Adrenal gland (tissue), 12 donors: ENCODE results near the gene COMP. TPM values are rescaled to one million over a fixed set of nuclear protein-coding genes. Genes with fewer than 3 reads are reported as not detected.
A peak's percentile ranks its signal among the peaks of the same experiment; 100 is the strongest.

Source experiments
- DNase-seq, 7 donors: peaks; one replicate each; pipeline ENCODE4 v3.0.0-alpha.2; 2019 to 2020
- H3K27ac ChIP-seq, 5 donors: fragments of 200-600 bp; sonication (generic) in 4 of 5; 1 replicate in 3 of 5; 2 replicates in 2 of 5; pipeline versions ENCODE4 v1.5.1 to v1.8.0; 2016 to 2020; ENCODE audit warnings: mild to moderate bottlenecking in 1 of 5
- H3K27me3 ChIP-seq: fragments of 200-600 bp; 2 replicates; pipeline ENCODE4 v1.8.0; 2021
- H3K36me3 ChIP-seq, 2 donors: fragments of 200-600 bp; replicated peaks in 1 of 2; 1 replicate in 1 of 2; 2 replicates in 1 of 2; pipeline versions ENCODE4 v1.5.1 to v1.8.0; 2018 to 2022
- H3K4me1 ChIP-seq, 2 donors: fragments of 200-600 bp; replicated peaks in 1 of 2; 1 replicate in 1 of 2; 2 replicates in 1 of 2; pipeline versions ENCODE4 v1.5.1 to v1.8.0; 2018 to 2021
- H3K4me3 ChIP-seq, 4 donors: fragments of 200-600 bp; sonication (generic) in 3 of 4; one replicate each; pipeline ENCODE4 v1.5.1; 2016 to 2018
- H3K9me3 ChIP-seq, 3 donors: fragments of 200-600 bp; sonication (generic) in 1 of 3; replicated peaks in 1 of 3; 1 replicate in 2 of 3; 2 replicates in 1 of 3; pipeline versions ENCODE4 v1.5.1 to v1.8.0; 2016 to 2021
- POLR2A ChIP-seq, 2 donors: fragments of 450-650 bp; IDR thresholded peaks; one replicate each; pipeline ENCODE4 v1.6.1; 2017; ENCODE audit warnings: antibody characterized with exemption in 2 of 2, mild to moderate bottlenecking in 2 of 2, moderate library complexity in 1 of 2
- WGBS, 4 donors: extraction: QIAGEN DNeasy Blood & Tissue Kit in 2 of 4; methylation state at CpG; one replicate each; pipeline versions ENCODE4 v1.1.5 to v1.1.7; 2013 to 2017; 5-methylcytosine and 5-hydroxymethylcytosine counted together
- intact Hi-C, 2 donors: fragments of 100-400 bp; cut with DNase I; formaldehyde crosslinking; loops; one replicate each; pipeline versions ENCODE4 v1.14.1 to v1.15.0; 2022 to 2023
- polyA plus RNA-seq, 3 donors: library from polyadenylated mRNA; stranded (reverse); fragments of 200-250 nt in 2 of 3; fragments of 350-450 nt in 1 of 3; fragmentation: Illumina TruSeq in 1 of 3; extraction: RNeasy Lipid Tissue Mini Kit (QIAGEN cat#74804) in 1 of 3; gene quantifications; one replicate each; pipeline ENCODE4 v1.2.3, GENCODE V29; 2013 to 2014
- total RNA-seq, 9 donors: library from RNA; depleted of rRNA in 4 of 9; stranded (reverse); fragments of >200 nt in 4 of 9; fragments of 120-200 nt in 1 of 9; fragmentation: NEBNext Ultra II Directional in 1 of 9; extraction: Animal tissue kit (Norgen Biotek cat#: 25700) in 1 of 9; gene quantifications; one replicate each; pipeline versions ENCODE4 v1.1.0 to v1.2.4, GENCODE V29; 2013 to 2023
- TF ChIP-seq, protein P1 (sequence below), 6 experiments: fragments of 450-650 bp in 4 of 6; fragments of 200-600 bp in 2 of 6; sonication (generic) in 1 of 6; IDR thresholded peaks; 1 replicate in 5 of 6; 2 replicates in 1 of 6; pipeline versions ENCODE4 v1.5.1 to v1.8.0; 2016 to 2021; ENCODE audit warnings: antibody characterized with exemption in 6 of 6, mild to moderate bottlenecking in 2 of 6, moderate library complexity in 1 of 6
- donor health status: healthy with polysubstance abuse.
- donor health status: Bipolar disorder and iron deficiency.
- donor health status: DM: yes; HTN: yes; CAD: no.
- donor health status: DM: no; HTN: no; CAD: no.
- donor health status: DM: no; HTN: no; CAD: no.
- donor health status: DM: yes; HTN: yes; CAD: no.

COMP gene
- total and polyA plus RNA-seq, 12 donors: 0.11 to 0.17 (median 0.16) TPM; not detected in 9

DNA sequence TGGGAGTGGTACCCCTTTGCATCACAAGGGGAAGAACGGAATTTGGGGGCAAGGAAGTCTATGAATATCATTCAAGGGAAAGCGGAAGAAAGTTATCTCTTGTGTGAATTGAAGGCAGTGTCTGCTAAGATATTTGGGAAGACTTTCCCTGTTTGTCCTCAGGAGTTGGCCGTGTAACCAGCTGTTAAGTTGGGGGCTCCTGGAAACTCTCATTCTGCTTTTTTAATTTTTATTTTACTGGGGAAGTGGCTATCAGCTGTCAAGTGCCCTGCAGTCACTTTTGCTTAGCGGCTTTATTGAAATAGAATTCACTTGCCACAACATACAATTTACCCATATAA lies 43.5 kb upstream of the COMP start:
- no peak for TF ChIP-seq POLR2A (IDR thresholded peaks at IDR 0.05)
- WGBS, 4 donors: 77 to 87% (median 80%) methylated on average over 4 of the region's 4 CpGs
- Histone ChIP-seq H3K36me3 (no peaks in the 10 kb centered on the region), H3K4me3 (no peak overlapping the region), H3K27me3 (no peaks in the 10 kb centered on the region), H3K4me1 (peaks cover 35 to 50% of the 10 kb centered on the region in 2 donors), H3K9me3 (no peaks in the 10 kb centered on the region), H3K27ac (no peak overlapping the region)
- no peak for DNase-seq
- intact Hi-C loops: no loop called here

DNA sequence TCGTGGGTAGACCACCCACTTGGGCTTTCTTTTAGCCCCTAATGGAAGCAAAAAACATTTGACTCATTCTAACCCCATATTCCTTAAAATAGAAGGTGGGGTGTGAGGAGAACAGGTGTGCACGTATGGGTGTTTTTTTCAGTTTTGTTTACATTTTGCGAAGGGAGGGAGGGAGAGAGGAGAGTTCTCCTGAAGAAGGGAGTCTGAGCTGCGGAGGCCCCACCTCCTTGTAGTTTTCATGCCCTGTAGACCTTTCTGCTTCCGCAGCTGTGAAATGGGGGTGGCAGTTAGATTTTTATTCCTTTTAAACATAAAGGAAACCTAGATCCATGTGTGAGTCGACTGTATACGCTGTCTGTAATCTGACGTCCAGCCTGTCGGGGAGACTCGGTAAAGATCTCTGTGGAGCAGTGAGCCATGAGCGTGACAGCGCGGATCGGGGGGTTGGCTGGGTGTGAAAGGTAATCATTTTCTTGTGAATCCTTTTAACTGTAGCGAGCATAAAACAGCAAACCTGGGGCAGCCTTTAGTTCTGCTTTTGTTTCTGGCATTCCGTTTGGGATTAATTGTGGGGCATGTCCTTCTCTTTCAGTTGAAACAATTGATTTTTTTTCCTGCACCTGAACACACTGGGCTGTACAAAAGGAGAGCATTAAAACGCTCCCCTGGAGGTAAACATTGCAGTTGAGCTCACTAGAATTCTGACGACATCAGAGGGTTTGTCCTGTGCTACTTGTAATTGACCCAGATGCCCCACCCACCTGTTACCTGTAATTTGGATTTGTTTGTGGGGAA lies 42.9 kb upstream of the COMP start:
- Histone ChIP-seq H3K4me1 (peaks cover 29 to 44% of the 10 kb centered on the region in 2 donors), H3K36me3 (no peaks in the 10 kb centered on the region), H3K4me3 (peak overlapping the region in 2 of 4 donors; percentile 18 to 95), H3K9me3 (no peaks in the 10 kb centered on the region), H3K27ac (peak overlapping the region in 1 of 5 donors; percentile 89), H3K27me3 (no peaks in the 10 kb centered on the region)
- DNase-seq: no peak
- 11 to 23% (median 17%) methylated on average over 18 of the region's 18 CpGs for WGBS, 4 donors
- intact Hi-C loops: no loop called here
- TF ChIP-seq, protein P1, sequence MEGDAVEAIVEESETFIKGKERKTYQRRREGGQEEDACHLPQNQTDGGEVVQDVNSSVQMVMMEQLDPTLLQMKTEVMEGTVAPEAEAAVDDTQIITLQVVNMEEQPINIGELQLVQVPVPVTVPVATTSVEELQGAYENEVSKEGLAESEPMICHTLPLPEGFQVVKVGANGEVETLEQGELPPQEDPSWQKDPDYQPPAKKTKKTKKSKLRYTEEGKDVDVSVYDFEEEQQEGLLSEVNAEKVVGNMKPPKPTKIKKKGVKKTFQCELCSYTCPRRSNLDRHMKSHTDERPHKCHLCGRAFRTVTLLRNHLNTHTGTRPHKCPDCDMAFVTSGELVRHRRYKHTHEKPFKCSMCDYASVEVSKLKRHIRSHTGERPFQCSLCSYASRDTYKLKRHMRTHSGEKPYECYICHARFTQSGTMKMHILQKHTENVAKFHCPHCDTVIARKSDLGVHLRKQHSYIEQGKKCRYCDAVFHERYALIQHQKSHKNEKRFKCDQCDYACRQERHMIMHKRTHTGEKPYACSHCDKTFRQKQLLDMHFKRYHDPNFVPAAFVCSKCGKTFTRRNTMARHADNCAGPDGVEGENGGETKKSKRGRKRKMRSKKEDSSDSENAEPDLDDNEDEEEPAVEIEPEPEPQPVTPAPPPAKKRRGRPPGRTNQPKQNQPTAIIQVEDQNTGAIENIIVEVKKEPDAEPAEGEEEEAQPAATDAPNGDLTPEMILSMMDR (IDR thresholded peaks at IDR 0.05): no peak
- no peak for TF ChIP-seq POLR2A (IDR thresholded peaks at IDR 0.05)

DNA sequence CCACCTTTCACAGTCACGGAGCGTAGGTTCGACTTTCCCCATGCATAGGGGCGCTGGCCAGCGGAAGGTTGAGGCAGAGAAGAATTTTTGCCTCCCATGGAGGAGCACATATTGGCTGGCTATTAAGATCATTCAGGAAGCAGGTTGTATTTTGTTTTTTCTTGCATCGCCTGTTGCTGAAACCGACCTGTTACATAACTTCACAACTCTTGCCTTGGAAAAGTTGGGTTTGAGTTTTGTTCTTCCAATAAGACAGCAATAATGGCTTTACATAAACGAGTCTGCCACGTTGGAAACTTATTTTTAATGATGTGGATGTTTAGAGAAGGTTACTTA lies 42.0 kb upstream of the COMP start:
- no peak for DNase-seq
- WGBS, 4 donors: 1 to 5% (median 2%) methylated on average over 8 to 9 of the region's 9 CpGs
- H3K36me3 ChIP-seq: no peaks in the 10 kb centered on the region
- H3K4me3 ChIP-seq: peak overlapping the region; percentile 9 to 95 (median 47)
- intact Hi-C loops: no loop called here
- TF ChIP-seq, protein P1 (IDR thresholded peaks at IDR 0.05): no peak
- no peaks in the 10 kb centered on the region for H3K27me3 ChIP-seq
- no peaks in the 10 kb centered on the region for H3K9me3 ChIP-seq
- H3K4me1 ChIP-seq: peaks cover 22 to 35% of the 10 kb centered on the region in 2 donors
- H3K27ac ChIP-seq: peak overlapping the region in 4 of 5 donors; percentile 16 to 96 (median 90)

DNA sequence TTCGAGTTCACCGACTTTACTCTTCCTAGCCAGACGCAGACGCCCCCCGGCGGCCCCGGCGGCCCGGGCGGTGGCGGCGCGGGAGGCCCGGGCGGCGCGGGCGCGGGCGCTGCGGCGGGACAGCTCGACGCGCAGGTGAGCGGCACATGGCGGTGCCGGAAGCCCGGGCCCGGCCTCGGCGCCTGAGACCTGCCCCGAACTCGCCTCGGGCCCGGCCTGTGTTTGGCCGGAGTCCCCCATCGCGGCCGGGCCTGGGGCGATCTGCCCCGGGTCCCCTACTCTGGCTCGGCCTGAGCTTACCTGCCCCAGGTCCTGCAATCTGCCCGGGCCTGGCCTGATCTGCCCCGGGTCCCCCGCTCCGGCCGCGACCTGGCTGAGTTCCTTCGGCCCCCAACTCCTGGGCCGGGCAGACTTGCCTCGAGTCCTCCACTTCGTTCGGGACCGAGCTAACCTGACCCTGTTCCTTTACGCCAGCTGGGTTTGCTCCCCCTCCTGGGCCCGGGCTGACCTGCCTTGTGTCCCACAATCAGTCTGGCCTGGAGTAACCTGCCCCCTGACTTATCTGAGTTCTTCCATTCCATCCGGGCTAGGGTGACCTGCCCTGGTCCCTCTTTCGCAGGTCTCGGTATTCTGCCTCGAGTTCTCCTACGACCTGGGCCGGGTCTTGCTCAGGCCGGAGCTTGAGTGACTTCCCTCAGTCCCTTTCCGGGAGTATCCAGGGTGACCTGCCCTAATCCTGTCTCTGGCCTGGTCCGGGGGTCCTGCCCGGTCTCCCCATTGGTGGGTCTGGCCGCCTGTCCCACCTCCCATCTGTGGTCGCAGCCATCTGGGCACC lies 41.4 kb upstream of the COMP start:
- WGBS, 4 donors: 0 to 1% (median 1%) methylated on average over 20 to 69 of the region's 69 CpGs
- intact Hi-C loops: no loop called here

More for the DNA sequence above, 41.4 kb upstream of the COMP start:
- no peaks in the 10 kb centered on the region for H3K36me3 ChIP-seq
- peaks cover 20 to 33% of the 10 kb centered on the region in 2 donors for H3K4me1 ChIP-seq
- TF ChIP-seq, protein P1 (IDR thresholded peaks at IDR 0.05): peak in 2 of 6 experiments; percentile 9 to 13
- TF ChIP-seq POLR2A (IDR thresholded peaks at IDR 0.05): peak in 1 of 2 donors; percentile 14
- H3K4me3 ChIP-seq: peak overlapping the region; percentile 45 to 95 (median 76)
- H3K27ac ChIP-seq: peak overlapping the region in 4 of 5 donors; percentile 86 to 96 (median 90)
- DNase-seq: peak in 6 of 7 donors; percentile 51 to 76 (median 60)
- H3K27me3 ChIP-seq: no peaks in the 10 kb centered on the region
- no peaks in the 10 kb centered on the region for H3K9me3 ChIP-seq
